Tracheal epithelial cell (primary cell): ENCODE results near the gene SLCO2B1. TPM values are rescaled to one million over a fixed set of nuclear protein-coding genes. Genes with fewer than 3 reads are reported as not detected.

Experiments used
- total RNA-seq: library from RNA; depleted of rRNA; stranded (reverse); fragments of >200 nt; gene quantifications from 2 replicates; pipeline ENCODE4 v1.2.1, GENCODE V29; 2014

The SLCO2B1 gene, protein sequence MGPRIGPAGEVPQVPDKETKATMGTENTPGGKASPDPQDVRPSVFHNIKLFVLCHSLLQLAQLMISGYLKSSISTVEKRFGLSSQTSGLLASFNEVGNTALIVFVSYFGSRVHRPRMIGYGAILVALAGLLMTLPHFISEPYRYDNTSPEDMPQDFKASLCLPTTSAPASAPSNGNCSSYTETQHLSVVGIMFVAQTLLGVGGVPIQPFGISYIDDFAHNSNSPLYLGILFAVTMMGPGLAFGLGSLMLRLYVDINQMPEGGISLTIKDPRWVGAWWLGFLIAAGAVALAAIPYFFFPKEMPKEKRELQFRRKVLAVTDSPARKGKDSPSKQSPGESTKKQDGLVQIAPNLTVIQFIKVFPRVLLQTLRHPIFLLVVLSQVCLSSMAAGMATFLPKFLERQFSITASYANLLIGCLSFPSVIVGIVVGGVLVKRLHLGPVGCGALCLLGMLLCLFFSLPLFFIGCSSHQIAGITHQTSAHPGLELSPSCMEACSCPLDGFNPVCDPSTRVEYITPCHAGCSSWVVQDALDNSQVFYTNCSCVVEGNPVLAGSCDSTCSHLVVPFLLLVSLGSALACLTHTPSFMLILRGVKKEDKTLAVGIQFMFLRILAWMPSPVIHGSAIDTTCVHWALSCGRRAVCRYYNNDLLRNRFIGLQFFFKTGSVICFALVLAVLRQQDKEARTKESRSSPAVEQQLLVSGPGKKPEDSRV
- total RNA-seq: 1.1 and 6.7 TPM in 2 replicates

DNA sequence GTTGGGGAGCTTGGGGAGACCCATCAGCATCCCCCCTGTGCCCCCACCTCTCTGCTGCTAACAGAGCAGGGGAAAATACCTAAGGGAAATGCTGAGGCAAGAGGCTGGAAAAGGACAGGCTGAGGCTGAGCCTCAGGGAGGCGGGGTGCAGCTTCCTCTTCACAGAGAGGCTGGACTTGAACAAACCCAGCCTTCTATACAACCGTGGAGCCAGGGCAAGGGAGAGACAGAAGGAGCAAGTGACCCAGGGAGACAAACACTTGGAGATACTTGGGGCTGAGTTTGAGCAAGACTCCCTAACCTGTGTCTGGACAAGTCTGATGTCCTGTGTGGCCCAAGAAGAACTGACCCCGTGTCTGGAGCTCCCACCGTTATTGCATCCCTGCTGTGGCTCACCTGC is at the start of gene SLCO2B1:
Gene SLCO2B1, plus strand, starts transcription at position 229 of the 400 bp plus-strand sequence. CDS start 275 bp downstream, outside the sequence.

DNA sequence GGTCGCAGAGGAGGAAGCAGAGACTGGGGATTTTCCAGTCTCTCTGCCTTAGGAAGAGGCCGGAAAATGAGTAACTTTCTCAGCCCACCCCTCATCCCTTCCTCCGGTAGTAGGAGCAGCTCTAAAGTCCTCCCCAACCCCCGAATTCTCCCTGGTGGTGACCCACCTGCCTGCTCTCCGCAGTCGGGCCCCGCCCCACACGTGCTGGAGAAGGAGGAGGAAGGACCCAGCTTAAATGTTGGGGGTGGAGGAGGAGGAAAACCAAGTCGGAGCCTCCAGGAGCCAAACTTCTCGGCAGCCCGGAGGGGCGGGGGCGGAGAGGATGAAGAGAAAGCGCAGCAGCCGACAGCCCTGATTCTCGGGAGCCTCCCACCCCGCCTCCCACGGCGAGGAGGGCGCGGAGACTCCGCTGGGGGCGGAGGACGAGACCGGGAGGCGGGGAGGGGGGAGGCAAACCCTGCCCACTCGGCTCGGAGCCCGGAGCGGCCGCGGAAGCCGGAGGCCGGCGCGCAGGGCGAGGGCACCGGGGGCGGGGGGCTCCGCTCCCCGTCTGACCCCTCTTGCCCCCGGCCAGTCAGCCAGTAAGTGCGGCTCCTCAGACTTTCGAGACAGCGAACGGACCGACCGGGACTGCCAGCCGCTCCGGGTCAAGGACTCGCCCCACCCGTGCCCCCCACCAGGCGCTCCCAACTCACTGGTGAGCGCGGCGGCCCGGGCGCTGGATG is 89.6 kb downstream of the SLCO2B1 start, which contains the start of gene TPBGL:
Gene TPBGL, plus strand, starts transcription at position 464 of the 725 bp plus-strand sequence. CDS start 276 bp downstream, outside the sequence.

Other genes starting within 250 kb of the SLCO2B1 start
- gene XRRA1, start 202.0 kb upstream of the SLCO2B1 start, total RNA-seq: 5.5 and 20.9 TPM in 2 replicates
- 3.4 and 7.2 TPM in 2 replicates for gene SPCS2, start 201.8 kb upstream of the SLCO2B1 start, total RNA-seq
- gene NEU3, start 162.2 kb upstream of the SLCO2B1 start, total RNA-seq: 3.9 and 7.7 TPM in 2 replicates
- gene OR2AT4, start 54.2 kb upstream of the SLCO2B1 start, total RNA-seq: not detected in 2 replicates
- gene TPBGL, start 89.7 kb downstream of the SLCO2B1 start, total RNA-seq: not detected in 2 replicates
- gene ARRB1, start 200.6 kb downstream of the SLCO2B1 start, total RNA-seq: 0.64 and 1.9 TPM in 2 replicates
- 2,550 and 2,678 TPM in 2 replicates for gene RPS3, start 248.4 kb downstream of the SLCO2B1 start, total RNA-seq